K562 (cell line): ENCODE measurements around the gene WDR31. TPM values are rescaled to one million over a fixed set of nuclear protein-coding genes. Genes with fewer than 3 reads are reported as not detected.

ENCODE experiments used
- CBX5 ChIP-seq: IDR thresholded peaks from 2 replicates; pipeline ENCODE4 v1.6.1; 2014; ENCODE audit warnings: low read depth, borderline replicate concordance
- CHD1 ChIP-seq: fragments of 200-600 bp; sonication (generic); IDR thresholded peaks from one replicate; pipeline ENCODE4 v1.6.1; 2012; ENCODE audit warnings: mild to moderate bottlenecking, moderate library complexity, low read length, inconsistent platforms
- CREB1 ChIP-seq, 2 experiments: sonication (generic) in 1 of 2; formaldehyde crosslinking in 1 of 2; IDR thresholded peaks; 2 replicates each; pipeline versions ENCODE4 v1.6.1 to v1.8.0; 2012 to 2022; ENCODE audit warnings: inconsistent platforms in 1 of 2, mild to moderate bottlenecking in 1 of 2, missing genetic modification reagents in 1 of 2, moderate library complexity in 1 of 2
- CXXC5 ChIP-seq: fragments of 250-450 bp; sonication (Bioruptor Pico); IDR thresholded peaks from 2 replicates; pipeline ENCODE4 v1.8.0; 2022; ENCODE audit warnings: inconsistent platforms, mild to moderate bottlenecking, moderate library complexity
- RNF219 ChIP-seq: fragments of 250-450 bp; sonication (Bioruptor Pico); IDR thresholded peaks from 2 replicates; pipeline ENCODE4 v1.5.0; 2022; ENCODE audit warnings: mild to moderate bottlenecking
- SIN3A ChIP-seq, 2 experiments: fragments of 150-350 bp in 1 of 2; IDR thresholded peaks; 2 replicates each; pipeline ENCODE4 v1.6.1; 2011 to 2016; ENCODE audit warnings: borderline replicate concordance in 2 of 2, low read depth in 2 of 2, low read length in 2 of 2, mild to moderate bottlenecking in 2 of 2, moderate library complexity in 2 of 2; ENCODE audit not compliant: control insufficient read depth in 1 of 2
- TBP ChIP-seq: optimal IDR thresholded peaks from 2 replicates; pipeline ENCODE3; 2011; ENCODE audit warnings: low read depth, low read length, improper control_type of control experiment
- ZBTB8A ChIP-seq: fragments of 450-650 bp; IDR thresholded peaks from 2 replicates; pipeline ENCODE4 v1.6.1; 2018; ENCODE audit warnings: mild to moderate bottlenecking, moderate library complexity; ENCODE audit not compliant: partially characterized antibody
- ZNF239 ChIP-seq: fragments of 250-450 bp; sonication (Bioruptor Pico); IDR thresholded peaks from 2 replicates; pipeline ENCODE4 v1.4.0; 2020; ENCODE audit warnings: mild to moderate bottlenecking
- ZNF584 ChIP-seq: fragments of 200-800 bp; sonication (Bioruptor generic); IDR thresholded peaks from 2 replicates; pipeline ENCODE4 v1.6.1; 2016; ENCODE audit warnings: low read depth, mild to moderate bottlenecking, missing genetic modification characterization, missing compliant biosample characterization
- polyA plus RNA-seq, 8 experiments: library from polyadenylated mRNA; depleted of rRNA in 4 of 8; stranded (reverse) in 5 of 8; unstranded in 3 of 8; fragments of >200 nt; fragmentation: Nextera tagmentation in 2 of 8; fragmentation: Illumina TruSeq in 1 of 8; extraction: Ambion mirVana in 2 of 8; extraction: Trizol in 1 of 8; gene quantifications; 2 replicates each; pipeline versions ENCODE4 v1.2.1 to v1.2.3, GENCODE V29; 2011 to 2014; ENCODE audit warnings: inconsistent platforms in 1 of 8, missing spikeins in 1 of 8
- total RNA-seq, 7 experiments: library from RNA; depleted of rRNA in 6 of 7; stranded (reverse); fragments of >200 nt in 6 of 7; fragmentation: Illumina TruSeq in 2 of 7; extraction: Trizol in 2 of 7; gene quantifications; 2 replicates each; pipeline versions ENCODE4 v1.2.1 to v1.2.3, GENCODE V29; 2011 to 2021; ENCODE audit warnings: low replicate concordance in 1 of 7
- TF ChIP-seq, protein P1 (sequence below): fragments of 450-650 bp; IDR thresholded peaks from 2 replicates; pipeline ENCODE4 v1.6.1; 2016; ENCODE audit warnings: low read depth
- TF ChIP-seq, protein P2 (sequence below): IDR thresholded peaks from 2 replicates; pipeline ENCODE4 v1.6.1; 2014; ENCODE audit warnings: antibody characterized with exemption

The WDR31 gene
- total and polyA plus RNA-seq, 9 of the 15 experiments (the other 6 are each of a cell fraction or from before 2014, with no cell fraction given), result 0.35 to 1.8 (median 0.95) TPM

- TF ChIP-seq, protein P1, sequence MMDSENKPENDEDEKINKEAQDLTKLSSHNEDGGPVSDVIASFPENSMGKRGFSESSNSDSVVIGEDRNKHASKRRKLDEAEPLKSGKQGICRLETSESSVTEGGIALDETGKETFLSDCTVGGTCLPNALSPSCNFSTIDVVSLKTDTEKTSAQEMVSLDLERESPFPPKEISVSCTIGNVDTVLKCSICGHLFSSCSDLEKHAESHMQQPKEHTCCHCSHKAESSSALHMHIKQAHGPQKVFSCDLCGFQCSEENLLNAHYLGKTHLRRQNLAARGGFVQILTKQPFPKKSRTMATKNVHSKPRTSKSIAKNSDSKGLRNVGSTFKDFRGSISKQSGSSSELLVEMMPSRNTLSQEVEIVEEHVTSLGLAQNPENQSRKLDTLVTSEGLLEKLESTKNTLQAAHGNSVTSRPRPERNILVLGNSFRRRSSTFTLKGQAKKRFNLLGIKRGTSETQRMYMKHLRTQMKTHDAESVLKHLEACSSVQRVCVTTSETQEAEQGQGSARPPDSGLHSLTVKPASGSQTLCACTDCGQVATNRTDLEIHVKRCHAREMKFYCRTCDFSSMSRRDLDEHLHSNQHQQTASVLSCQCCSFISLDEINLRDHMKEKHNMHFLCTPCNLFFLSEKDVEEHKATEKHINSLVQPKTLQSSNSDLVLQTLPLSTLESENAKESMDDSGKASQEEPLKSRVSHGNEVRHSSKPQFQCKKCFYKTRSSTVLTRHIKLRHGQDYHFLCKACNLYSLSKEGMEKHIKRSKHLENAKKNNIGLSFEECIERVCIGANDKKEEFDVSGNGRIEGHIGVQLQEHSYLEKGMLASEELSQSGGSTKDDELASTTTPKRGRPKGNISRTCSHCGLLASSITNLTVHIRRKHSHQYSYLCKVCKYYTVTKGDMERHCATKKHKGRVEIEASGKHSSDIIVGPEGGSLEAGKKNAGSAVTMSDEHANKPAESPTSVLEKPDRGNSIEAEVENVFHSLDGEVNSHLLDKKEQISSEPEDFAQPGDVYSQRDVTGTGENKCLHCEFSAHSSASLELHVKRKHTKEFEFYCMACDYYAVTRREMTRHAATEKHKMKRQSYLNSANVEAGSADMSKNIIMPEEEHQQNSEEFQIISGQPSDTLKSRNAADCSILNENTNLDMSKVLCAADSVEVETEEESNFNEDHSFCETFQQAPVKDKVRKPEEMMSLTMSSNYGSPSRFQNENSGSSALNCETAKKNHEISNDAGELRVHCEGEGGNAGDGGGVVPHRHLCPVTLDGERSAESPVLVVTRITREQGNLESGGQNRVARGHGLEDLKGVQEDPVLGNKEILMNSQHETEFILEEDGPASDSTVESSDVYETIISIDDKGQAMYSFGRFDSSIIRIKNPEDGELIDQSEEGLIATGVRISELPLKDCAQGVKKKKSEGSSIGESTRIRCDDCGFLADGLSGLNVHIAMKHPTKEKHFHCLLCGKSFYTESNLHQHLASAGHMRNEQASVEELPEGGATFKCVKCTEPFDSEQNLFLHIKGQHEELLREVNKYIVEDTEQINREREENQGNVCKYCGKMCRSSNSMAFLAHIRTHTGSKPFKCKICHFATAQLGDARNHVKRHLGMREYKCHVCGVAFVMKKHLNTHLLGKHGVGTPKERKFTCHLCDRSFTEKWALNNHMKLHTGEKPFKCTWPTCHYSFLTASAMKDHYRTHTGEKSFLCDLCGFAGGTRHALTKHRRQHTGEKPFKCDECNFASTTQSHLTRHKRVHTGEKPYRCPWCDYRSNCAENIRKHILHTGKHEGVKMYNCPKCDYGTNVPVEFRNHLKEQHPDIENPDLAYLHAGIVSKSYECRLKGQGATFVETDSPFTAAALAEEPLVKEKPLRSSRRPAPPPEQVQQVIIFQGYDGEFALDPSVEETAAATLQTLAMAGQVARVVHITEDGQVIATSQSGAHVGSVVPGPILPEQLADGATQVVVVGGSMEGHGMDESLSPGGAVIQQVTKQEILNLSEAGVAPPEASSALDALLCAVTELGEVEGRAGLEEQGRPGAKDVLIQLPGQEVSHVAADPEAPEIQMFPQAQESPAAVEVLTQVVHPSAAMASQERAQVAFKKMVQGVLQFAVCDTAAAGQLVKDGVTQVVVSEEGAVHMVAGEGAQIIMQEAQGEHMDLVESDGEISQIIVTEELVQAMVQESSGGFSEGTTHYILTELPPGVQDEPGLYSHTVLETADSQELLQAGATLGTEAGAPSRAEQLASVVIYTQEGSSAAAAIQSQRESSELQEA, result no peak
- TF ChIP-seq CREB1 (IDR thresholded peaks at IDR 0.05) (no peak), CREB1 (CRISPR knock-in tag; IDR thresholded peaks at IDR 0.05) (no peak), CBX5 (no peak), ZBTB8A (no peak), CXXC5 (0 out of 2 replicates have a peak, but pooled peaks have one; percentile 59), CHD1 (no peak), ZNF239 (no peak), SIN3A (IDR thresholded peaks at IDR 0.05; ENCODE audit: borderline replicate concordance in 2 of 2, control insufficient read depth in 1 of 2, low read depth in 2 of 2, low read length in 2 of 2) (peak; percentile 8 to 35; a peak in 1 of 4 replicates), ZNF584 (CRISPR knock-in tag) (no peak), RNF219 (CRISPR knock-in tag) (no peak), TBP (peak; percentile 41)
- TF ChIP-seq, protein P2, sequence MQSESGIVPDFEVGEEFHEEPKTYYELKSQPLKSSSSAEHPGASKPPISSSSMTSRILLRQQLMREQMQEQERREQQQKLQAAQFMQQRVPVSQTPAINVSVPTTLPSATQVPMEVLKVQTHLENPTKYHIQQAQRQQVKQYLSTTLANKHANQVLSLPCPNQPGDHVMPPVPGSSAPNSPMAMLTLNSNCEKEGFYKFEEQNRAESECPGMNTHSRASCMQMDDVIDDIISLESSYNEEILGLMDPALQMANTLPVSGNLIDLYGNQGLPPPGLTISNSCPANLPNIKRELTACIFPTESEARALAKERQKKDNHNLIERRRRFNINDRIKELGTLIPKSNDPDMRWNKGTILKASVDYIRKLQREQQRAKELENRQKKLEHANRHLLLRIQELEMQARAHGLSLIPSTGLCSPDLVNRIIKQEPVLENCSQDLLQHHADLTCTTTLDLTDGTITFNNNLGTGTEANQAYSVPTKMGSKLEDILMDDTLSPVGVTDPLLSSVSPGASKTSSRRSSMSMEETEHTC, result no peak
These were observed 36.8 kb upstream of the WDR31 start, which contains the start of gene HDHD3 (continued) for GRCh38 chr9:113376634-113377567.
